Adrenal gland (tissue), 12 donors: Measurements from ENCODE around the gene SPAG6. TPM values are rescaled to one million over a fixed set of nuclear protein-coding genes. Genes with fewer than 3 reads are reported as not detected.

ENCODE experiments used
- DNase-seq, 7 donors: peaks; one replicate each; pipeline ENCODE4 v3.0.0-alpha.2; 2019 to 2020
- H3K27ac ChIP-seq, 5 donors: fragments of 200-600 bp; sonication (generic) in 4 of 5; 1 replicate in 3 of 5; 2 replicates in 2 of 5; pipeline versions ENCODE4 v1.5.1 to v1.8.0; 2016 to 2020; ENCODE audit warnings: mild to moderate bottlenecking in 1 of 5
- H3K27me3 ChIP-seq: fragments of 200-600 bp; 2 replicates; pipeline ENCODE4 v1.8.0; 2021
- H3K36me3 ChIP-seq, 2 donors: fragments of 200-600 bp; replicated peaks in 1 of 2; 1 replicate in 1 of 2; 2 replicates in 1 of 2; pipeline versions ENCODE4 v1.5.1 to v1.8.0; 2018 to 2022
- H3K4me1 ChIP-seq, 2 donors: fragments of 200-600 bp; replicated peaks in 1 of 2; 1 replicate in 1 of 2; 2 replicates in 1 of 2; pipeline versions ENCODE4 v1.5.1 to v1.8.0; 2018 to 2021
- H3K4me3 ChIP-seq, 4 donors: fragments of 200-600 bp; sonication (generic) in 3 of 4; one replicate each; pipeline ENCODE4 v1.5.1; 2016 to 2018
- H3K9me3 ChIP-seq, 3 donors: fragments of 200-600 bp; sonication (generic) in 1 of 3; replicated peaks in 1 of 3; 1 replicate in 2 of 3; 2 replicates in 1 of 3; pipeline versions ENCODE4 v1.5.1 to v1.8.0; 2016 to 2021
- POLR2A ChIP-seq, 2 donors: fragments of 450-650 bp; IDR thresholded peaks; one replicate each; pipeline ENCODE4 v1.6.1; 2017; ENCODE audit warnings: antibody characterized with exemption in 2 of 2, mild to moderate bottlenecking in 2 of 2, moderate library complexity in 1 of 2
- WGBS, 4 donors: extraction: QIAGEN DNeasy Blood & Tissue Kit in 2 of 4; methylation state at CpG; one replicate each; pipeline versions ENCODE4 v1.1.5 to v1.1.7; 2013 to 2017; 5-methylcytosine and 5-hydroxymethylcytosine counted together
- intact Hi-C, 2 donors: fragments of 100-400 bp; cut with DNase I; formaldehyde crosslinking; loops; one replicate each; pipeline versions ENCODE4 v1.14.1 to v1.15.0; 2022 to 2023
- polyA plus RNA-seq, 3 donors: library from polyadenylated mRNA; stranded (reverse); fragments of 200-250 nt in 2 of 3; fragments of 350-450 nt in 1 of 3; fragmentation: Illumina TruSeq in 1 of 3; extraction: RNeasy Lipid Tissue Mini Kit (QIAGEN cat#74804) in 1 of 3; gene quantifications; one replicate each; pipeline ENCODE4 v1.2.3, GENCODE V29; 2013 to 2014
- total RNA-seq, 9 donors: library from RNA; depleted of rRNA in 4 of 9; stranded (reverse); fragments of >200 nt in 4 of 9; fragments of 120-200 nt in 1 of 9; fragmentation: NEBNext Ultra II Directional in 1 of 9; extraction: Animal tissue kit (Norgen Biotek cat#: 25700) in 1 of 9; gene quantifications; one replicate each; pipeline versions ENCODE4 v1.1.0 to v1.2.4, GENCODE V29; 2013 to 2023
- TF ChIP-seq, protein P1 (sequence below), 6 experiments: fragments of 450-650 bp in 4 of 6; fragments of 200-600 bp in 2 of 6; sonication (generic) in 1 of 6; IDR thresholded peaks; 1 replicate in 5 of 6; 2 replicates in 1 of 6; pipeline versions ENCODE4 v1.5.1 to v1.8.0; 2016 to 2021; ENCODE audit warnings: antibody characterized with exemption in 6 of 6, mild to moderate bottlenecking in 2 of 6, moderate library complexity in 1 of 6
- donor health status: healthy with polysubstance abuse.
- donor health status: Bipolar disorder and iron deficiency.
- donor health status: DM: yes; HTN: yes; CAD: no.
- donor health status: DM: no; HTN: no; CAD: no.
- donor health status: DM: no; HTN: no; CAD: no.
- donor health status: DM: yes; HTN: yes; CAD: no.

The SPAG6 gene
- total and polyA plus RNA-seq, 12 donors = 0.07 to 0.46 (median 0.11) TPM; not detected in 9

DNA sequence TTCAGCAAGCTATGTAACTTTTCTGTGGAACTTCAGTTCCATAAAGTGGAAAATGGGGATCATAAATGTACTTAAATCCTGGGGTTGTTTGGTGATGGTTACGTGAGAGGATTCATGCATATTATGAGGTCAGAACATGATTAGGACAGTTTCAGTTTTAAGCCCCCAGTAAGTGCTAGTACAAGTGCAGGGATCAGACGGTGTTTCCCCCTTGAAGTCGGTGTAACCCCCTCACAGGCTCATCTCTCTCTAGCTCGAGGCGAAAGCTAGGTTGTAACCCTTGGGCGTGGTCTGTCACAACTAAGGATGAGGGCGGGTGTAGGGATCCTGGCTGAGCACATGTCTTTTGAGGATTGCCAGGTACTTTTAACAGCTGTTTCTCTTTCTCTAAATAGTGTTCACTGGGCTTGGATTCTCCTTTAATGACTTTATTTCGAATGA, 84.7 kb downstream of the SPAG6 start:
- H3K4me1 ChIP-seq = peaks cover 4 to 15% of the 10 kb centered on the region in 2 donors
- no peak overlapping the region for H3K27ac ChIP-seq
- H3K9me3 ChIP-seq = no peaks in the 10 kb centered on the region
- intact Hi-C loops = loop anchor here in 1 of 2 donors (10.0 kb wide), 3 partner anchors 425 to 635 kb away; partner anchors contain the start of gene DNAJC1
- no peak overlapping the region for H3K4me3 ChIP-seq
- H3K36me3 ChIP-seq = no peaks in the 10 kb centered on the region
- TF ChIP-seq POLR2A (IDR thresholded peaks at IDR 0.05) = no peak
- TF ChIP-seq, protein P1, sequence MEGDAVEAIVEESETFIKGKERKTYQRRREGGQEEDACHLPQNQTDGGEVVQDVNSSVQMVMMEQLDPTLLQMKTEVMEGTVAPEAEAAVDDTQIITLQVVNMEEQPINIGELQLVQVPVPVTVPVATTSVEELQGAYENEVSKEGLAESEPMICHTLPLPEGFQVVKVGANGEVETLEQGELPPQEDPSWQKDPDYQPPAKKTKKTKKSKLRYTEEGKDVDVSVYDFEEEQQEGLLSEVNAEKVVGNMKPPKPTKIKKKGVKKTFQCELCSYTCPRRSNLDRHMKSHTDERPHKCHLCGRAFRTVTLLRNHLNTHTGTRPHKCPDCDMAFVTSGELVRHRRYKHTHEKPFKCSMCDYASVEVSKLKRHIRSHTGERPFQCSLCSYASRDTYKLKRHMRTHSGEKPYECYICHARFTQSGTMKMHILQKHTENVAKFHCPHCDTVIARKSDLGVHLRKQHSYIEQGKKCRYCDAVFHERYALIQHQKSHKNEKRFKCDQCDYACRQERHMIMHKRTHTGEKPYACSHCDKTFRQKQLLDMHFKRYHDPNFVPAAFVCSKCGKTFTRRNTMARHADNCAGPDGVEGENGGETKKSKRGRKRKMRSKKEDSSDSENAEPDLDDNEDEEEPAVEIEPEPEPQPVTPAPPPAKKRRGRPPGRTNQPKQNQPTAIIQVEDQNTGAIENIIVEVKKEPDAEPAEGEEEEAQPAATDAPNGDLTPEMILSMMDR (IDR thresholded peaks at IDR 0.05) = no peak
- DNase-seq = no peak
- WGBS, 4 donors = 70 to 80% (median 75%) methylated on average over 8 of the region's 8 CpGs
- H3K27me3 ChIP-seq = peaks cover 7% of the 10 kb centered on the region

- TF ChIP-seq POLR2A (IDR thresholded peaks at IDR 0.05) = no peak
- TF ChIP-seq, protein P1 (IDR thresholded peaks at IDR 0.05) = no peak
- H3K27ac ChIP-seq = no peak overlapping the region
These were observed 88.6 kb downstream of the SPAG6 start for GRCh38 chr10:22433875-22434274.

DNA sequence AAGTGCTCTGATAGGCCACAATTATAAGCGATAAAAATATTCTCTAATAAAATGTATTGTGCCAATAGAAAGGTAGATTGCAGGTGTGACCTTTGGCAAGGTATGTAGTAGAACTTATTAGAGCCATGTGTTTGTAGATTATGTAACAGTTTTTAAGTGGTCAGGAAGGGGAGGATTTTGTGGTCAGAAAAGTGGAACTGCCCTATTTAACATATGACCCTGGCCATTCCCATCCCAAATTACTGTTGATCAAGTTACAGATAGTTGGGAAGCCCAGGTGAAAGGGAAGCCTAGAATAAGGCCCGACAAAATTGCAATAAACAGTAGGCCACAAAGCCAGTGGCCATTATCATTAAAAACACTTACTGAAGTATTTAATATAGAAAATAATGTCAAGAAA, 89.2 kb downstream of the SPAG6 start:
- H3K9me3 ChIP-seq = no peaks in the 10 kb centered on the region
- intact Hi-C loops = loop anchor here in 1 of 2 donors (10.0 kb wide), 3 partner anchors 430 to 630 kb away; partner anchors contain the start of gene DNAJC1
- no peak for TF ChIP-seq POLR2A (IDR thresholded peaks at IDR 0.05)
- TF ChIP-seq, protein P1 (IDR thresholded peaks at IDR 0.05) = no peak
- peaks cover 5% of the 10 kb centered on the region for H3K27me3 ChIP-seq
- DNase-seq = no peak
- H3K4me1 ChIP-seq = peaks cover 11 to 13% of the 10 kb centered on the region in 2 donors
- H3K36me3 ChIP-seq = no peaks in the 10 kb centered on the region
- H3K27ac ChIP-seq = no peak overlapping the region
- 72 to 97% (median 94%) methylated on average over 2 of the region's 2 CpGs for WGBS, 4 donors
- no peak overlapping the region for H3K4me3 ChIP-seq

More at GRCh38 chr10:22433875-22434274, 88.6 kb downstream of the SPAG6 start:
- no peaks in the 10 kb centered on the region for H3K9me3 ChIP-seq
- peaks cover 10 to 11% of the 10 kb centered on the region in 2 donors for H3K4me1 ChIP-seq
- no peak overlapping the region for H3K4me3 ChIP-seq
- WGBS, 4 donors = 6 to 25% (median 20%) methylated on average over 2 of the region's 2 CpGs
- H3K27me3 ChIP-seq = peaks cover 7% of the 10 kb centered on the region
- no peak for DNase-seq
- H3K36me3 ChIP-seq = no peaks in the 10 kb centered on the region
- intact Hi-C loops = loop anchor here in 1 of 2 donors (10.0 kb wide), 3 partner anchors 429 to 631 kb away; partner anchors contain the start of gene DNAJC1

- no peak overlapping the region for H3K27ac ChIP-seq
- DNase-seq = peak in 2 of 7 donors; percentile 19 to 51
- WGBS, 4 donors = 93 to 97% (median 95%) methylated on average over 5 to 10 of the region's 10 CpGs
These were observed 90.4 kb downstream of the SPAG6 start for GRCh38 chr10:22435650-22436049.

More at GRCh38 chr10:22435650-22436049, 90.4 kb downstream of the SPAG6 start:
- no peaks in the 10 kb centered on the region for H3K9me3 ChIP-seq
- no peaks in the 10 kb centered on the region for H3K27me3 ChIP-seq
- H3K36me3 ChIP-seq = no peaks in the 10 kb centered on the region
- H3K4me1 ChIP-seq = peaks cover 11 to 13% of the 10 kb centered on the region in 2 donors
- TF ChIP-seq, protein P1 (IDR thresholded peaks at IDR 0.05) = no peak
- no peak for TF ChIP-seq POLR2A (IDR thresholded peaks at IDR 0.05)
- intact Hi-C loops = loop anchor here in 1 of 2 donors (10.0 kb wide), 3 partner anchors 431 to 629 kb away; partner anchors contain the start of gene DNAJC1
- no peak overlapping the region for H3K4me3 ChIP-seq
